ENCODE measurements around the gene SEMA3E.
"Not testable (repeated sequence)": the region's sequence is repeated elsewhere in the genome, so short reads cannot be mapped to it uniquely, and the experiment has no call there.

The SEMA3E gene

DNA sequence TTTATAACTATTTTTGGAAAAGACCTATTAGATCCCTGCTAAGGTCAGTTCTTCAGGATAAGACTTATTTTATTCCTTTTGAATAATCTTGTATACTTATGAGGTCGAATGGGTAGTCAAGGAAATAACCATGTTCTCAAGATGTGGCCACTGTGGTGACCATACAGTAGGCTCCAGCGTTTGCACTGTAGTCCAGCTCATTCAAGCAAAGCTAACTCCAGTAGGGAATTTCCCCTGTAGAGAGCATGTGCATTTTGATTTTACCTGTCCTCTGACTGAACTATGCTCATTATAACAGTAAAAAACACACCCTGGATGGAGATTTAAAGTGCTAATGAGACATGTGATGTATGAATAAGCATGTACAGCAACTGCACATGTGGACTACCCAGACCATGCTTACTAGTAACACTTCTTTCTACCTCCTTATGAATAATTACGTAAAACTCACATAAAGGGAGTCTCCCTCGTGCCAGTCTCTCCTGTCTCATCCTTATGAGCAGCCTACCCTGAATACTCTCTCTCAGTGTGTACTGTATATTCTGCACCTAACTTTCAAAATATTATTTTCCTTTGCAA is 32.4 kb upstream of the SEMA3E start:
- no peaks in the 10 kb centered on the region for H4K20me1 ChIP-seq
- H3K36me3 ChIP-seq: no peaks in the 10 kb centered on the region
- no peaks in the 10 kb centered on the region for H3K27me3 ChIP-seq
- TF ChIP-seq Cebpa-rat (IDR thresholded peaks at IDR 0.05): no peak
- no peak overlapping the region for H3K4me3 ChIP-seq
- no peak overlapping the region for H3K9ac ChIP-seq
- no peak overlapping the region for H3K4me2 ChIP-seq
- no peaks in the 10 kb centered on the region for H3K9me3 ChIP-seq (replicated peaks in 1 of 11)
- peaks cover 8 to 16% (median 9%) of the 10 kb centered on the region in 10 experiments; a peak in 18 of 20 replicates for H3K4me1 ChIP-seq
- no peak overlapping the region for H3K27ac ChIP-seq

DNA sequence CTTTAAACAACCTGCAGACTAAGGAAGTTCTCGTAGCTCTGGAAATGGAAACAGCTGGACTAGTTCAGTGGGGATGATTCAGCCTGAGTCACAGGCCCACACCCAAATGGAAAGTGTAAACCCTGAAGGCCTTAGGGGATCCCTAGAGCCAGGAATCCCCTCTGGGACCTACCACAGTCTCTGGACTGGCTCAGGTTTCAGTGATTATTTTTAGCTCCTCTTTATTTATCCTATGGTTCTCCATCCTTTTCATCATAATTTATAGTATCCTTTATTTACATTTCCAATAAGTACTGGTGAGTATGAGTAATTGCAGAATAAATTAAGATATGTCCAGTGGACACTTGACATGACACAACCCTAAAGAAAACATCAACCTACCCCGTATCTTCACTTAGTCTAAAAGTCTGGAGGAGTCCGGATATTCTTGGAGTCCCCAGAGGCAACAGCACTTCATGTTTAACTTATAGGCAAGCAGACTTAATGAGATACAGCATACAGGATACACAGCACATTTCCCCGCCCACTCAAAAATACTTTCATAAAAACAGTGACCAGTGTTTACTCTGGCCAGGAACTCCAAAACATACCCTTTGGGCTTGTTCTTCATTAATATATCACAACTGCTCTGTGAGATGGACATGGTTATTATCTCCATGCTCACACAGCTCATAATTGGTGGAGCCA is 28.4 kb upstream of the SEMA3E start:
- peaks cover 0 to 18% (median 7%) of the 10 kb centered on the region in 11 experiments; a peak in 10 of 22 replicates for H3K9me3 ChIP-seq (replicated peaks in 1 of 11)
- H3K4me3 ChIP-seq: no peak overlapping the region
- no peaks in the 10 kb centered on the region for H3K36me3 ChIP-seq
- H4K20me1 ChIP-seq: no peaks in the 10 kb centered on the region
- no peak overlapping the region for H3K9ac ChIP-seq
- TF ChIP-seq Cebpa-rat (IDR thresholded peaks at IDR 0.05): no peak
- H3K27me3 ChIP-seq: no peaks in the 10 kb centered on the region
- peak overlapping the region; percentile 14 to 81 (median 31); a peak in 18 of 22 replicates for H3K4me2 ChIP-seq
- H3K4me1 ChIP-seq: peaks cover 8 to 16% (median 9%) of the 10 kb centered on the region in 10 experiments; a peak in 18 of 20 replicates
- peak overlapping the region in 4 of 11 experiments; percentile 2 to 43 (median 26); a peak in 6 of 22 replicates for H3K27ac ChIP-seq

DNA sequence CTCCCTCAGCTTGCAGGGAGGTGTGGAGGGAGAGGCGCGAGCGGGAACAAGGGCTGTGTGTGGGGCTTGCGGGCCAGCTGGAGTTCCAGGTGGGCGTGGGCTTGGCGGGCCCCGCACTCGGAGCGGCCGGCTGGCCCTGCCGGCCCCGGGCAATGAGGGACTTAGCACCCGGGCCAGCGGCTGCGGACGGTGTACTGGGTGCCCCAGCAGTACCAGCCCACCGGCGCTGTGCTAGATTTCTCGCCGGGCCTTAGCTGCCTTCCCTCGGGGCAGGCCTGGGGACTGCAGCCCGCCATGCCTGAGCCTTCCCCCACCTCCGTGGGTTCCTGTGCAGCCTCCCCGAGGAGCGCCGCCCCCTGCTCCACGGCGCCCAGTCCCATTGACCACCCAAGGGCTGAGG is 24.4 kb upstream of the SEMA3E start:
- H3K27ac ChIP-seq, H4K20me1 ChIP-seq, H3K27me3 ChIP-seq: not testable (repeated sequence)

DNA sequence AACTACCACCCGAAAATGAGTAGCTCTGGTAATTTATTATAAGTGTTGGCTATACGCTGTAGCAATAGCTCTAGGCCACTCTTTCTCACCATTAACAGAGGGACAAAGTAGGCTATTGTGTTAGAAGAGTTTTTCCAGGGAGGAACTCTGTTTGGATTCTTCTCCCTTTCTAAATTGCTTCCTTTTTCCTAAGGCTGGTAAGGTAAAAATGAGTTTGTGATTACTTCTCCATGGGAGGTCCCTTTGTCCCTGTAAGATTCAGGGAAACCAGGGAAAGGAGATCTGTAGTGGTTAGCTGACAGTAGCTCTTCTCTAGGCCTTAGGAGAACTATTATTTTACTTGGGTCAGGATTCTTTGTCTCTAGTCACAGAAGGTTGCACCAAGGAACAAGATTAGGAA is 23.2 kb upstream of the SEMA3E start:
- peaks cover 3 to 9% (median 4%) of the 10 kb centered on the region in 10 experiments; a peak in 18 of 20 replicates for H3K4me1 ChIP-seq
- no peak overlapping the region for H3K4me2 ChIP-seq
- no peak overlapping the region for H3K4me3 ChIP-seq
- no peak overlapping the region for H3K27ac ChIP-seq
- TF ChIP-seq Cebpa-rat (IDR thresholded peaks at IDR 0.05): no peak
- H3K36me3 ChIP-seq: no peaks in the 10 kb centered on the region
- H3K9me3 ChIP-seq (replicated peaks in 1 of 11): peaks cover 0 to 18% (median 7%) of the 10 kb centered on the region in 11 experiments; a peak in 10 of 22 replicates
- no peak overlapping the region for H3K9ac ChIP-seq
- H4K20me1 ChIP-seq: no peaks in the 10 kb centered on the region
- H3K27me3 ChIP-seq: no peaks in the 10 kb centered on the region

More for the DNA sequence above, 24.4 kb upstream of the SEMA3E start:
- Histone ChIP-seq H3K9me3 (replicated peaks in 1 of 11) (peaks cover 0 to 18% (median 7%) of the 10 kb centered on the region in 11 experiments; a peak in 10 of 22 replicates), H3K4me1 (peaks cover 8 to 16% (median 9%) of the 10 kb centered on the region in 10 experiments; a peak in 18 of 20 replicates)
- not testable (repeated sequence) for H3K4me2 ChIP-seq, H3K4me3 ChIP-seq, H3K36me3 ChIP-seq, H3K9ac ChIP-seq

DNA sequence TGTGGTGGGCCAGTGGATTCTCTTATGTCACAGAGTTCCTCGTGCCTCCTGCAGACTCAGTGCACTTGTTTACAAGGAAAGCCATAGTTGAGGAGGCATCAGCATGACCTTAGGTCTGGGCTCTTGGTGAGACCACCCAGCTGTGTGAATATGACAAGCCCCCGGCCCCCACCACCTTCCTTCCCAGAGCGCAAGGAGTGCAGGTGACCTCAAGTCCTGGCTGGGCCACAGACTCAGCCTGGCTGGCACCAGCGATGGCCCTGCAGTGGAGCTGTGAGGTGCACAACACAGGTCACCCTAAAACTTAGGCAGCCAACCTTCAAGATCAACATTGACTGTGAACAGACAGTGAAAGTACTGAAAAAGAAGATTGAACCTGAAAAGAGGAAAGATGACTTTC is 14.2 kb upstream of the SEMA3E start:
- H3K4me3 ChIP-seq: no peak overlapping the region
- H3K27me3 ChIP-seq: no peaks in the 10 kb centered on the region
- 0 out of 20 replicates have a peak, but pooled peaks cover 0 to 6% (median 0%) of the 10 kb centered on the region in 10 experiments for H3K4me1 ChIP-seq
- no peak overlapping the region for H3K4me2 ChIP-seq
- H3K9ac ChIP-seq: no peak overlapping the region
- H4K20me1 ChIP-seq: no peaks in the 10 kb centered on the region
- no peak for TF ChIP-seq Cebpa-rat (IDR thresholded peaks at IDR 0.05)
- H3K9me3 ChIP-seq (replicated peaks in 1 of 11): no peaks in the 10 kb centered on the region
- no peak overlapping the region for H3K27ac ChIP-seq
- no peaks in the 10 kb centered on the region for H3K36me3 ChIP-seq

DNA sequence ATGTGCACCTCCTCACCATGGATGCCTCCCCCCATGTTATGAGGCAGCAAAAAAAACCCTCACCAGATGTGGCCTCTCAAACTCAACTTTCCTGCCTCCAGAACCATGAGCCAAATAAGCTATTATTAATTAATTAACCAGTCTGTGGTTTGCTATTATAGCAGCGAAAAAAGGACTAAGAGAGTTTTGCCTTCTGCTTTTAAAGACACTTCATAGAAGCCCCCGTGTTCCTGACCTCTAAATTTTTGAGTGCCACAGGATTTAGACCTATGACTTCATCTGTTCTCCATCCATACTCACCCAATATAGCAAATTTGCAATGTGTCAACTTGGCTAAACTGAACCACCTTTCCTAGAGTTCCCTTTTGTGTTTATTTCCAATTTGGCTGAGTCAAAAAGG is 9.2 kb upstream of the SEMA3E start:
- Histone ChIP-seq H3K27me3 (no peaks in the 10 kb centered on the region), H3K9ac (no peak overlapping the region), H3K4me1 (no peaks in the 10 kb centered on the region), H3K9me3 (replicated peaks in 1 of 11) (no peaks in the 10 kb centered on the region), H3K4me2 (no peak overlapping the region), H3K27ac (no peak overlapping the region), H3K4me3 (no peak overlapping the region), H4K20me1 (no peaks in the 10 kb centered on the region), H3K36me3 (no peaks in the 10 kb centered on the region)
- TF ChIP-seq Cebpa-rat (IDR thresholded peaks at IDR 0.05): no peak

DNA sequence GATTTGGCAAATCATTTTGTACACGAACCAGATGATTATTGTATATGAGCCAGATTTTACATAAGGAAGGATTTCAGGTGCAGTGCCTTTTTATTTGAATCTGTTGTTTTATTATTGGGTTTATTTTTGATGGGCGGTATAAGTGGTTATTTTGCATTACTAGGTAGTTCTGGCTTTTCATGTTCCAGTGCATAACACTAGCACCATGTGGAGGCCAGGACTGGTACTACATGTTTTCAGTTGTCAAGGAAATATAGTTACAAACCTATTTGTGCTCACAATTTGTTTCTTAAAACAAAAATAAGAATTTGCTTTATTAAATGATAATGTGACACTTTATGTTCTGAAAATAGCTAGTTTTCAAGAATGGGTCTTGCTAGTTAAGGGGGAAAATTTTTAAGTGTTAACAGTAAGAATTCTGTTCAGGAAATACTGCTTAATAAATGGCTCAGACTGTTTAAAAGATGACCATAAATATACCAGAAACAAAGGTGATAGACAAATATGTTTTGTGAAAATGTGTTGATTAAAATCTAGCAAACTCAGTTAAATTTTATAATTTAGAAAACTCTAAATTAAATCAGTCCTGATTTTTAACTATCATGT is 7.1 kb upstream of the SEMA3E start:
- Histone ChIP-seq H3K27ac (no peak overlapping the region), H3K4me1 (no peaks in the 10 kb centered on the region), H3K9me3 (replicated peaks in 1 of 11) (no peaks in the 10 kb centered on the region), H3K27me3 (no peaks in the 10 kb centered on the region), H4K20me1 (no peaks in the 10 kb centered on the region), H3K9ac (no peak overlapping the region), H3K36me3 (no peaks in the 10 kb centered on the region), H3K4me2 (no peak overlapping the region), H3K4me3 (no peak overlapping the region)
- no peak for TF ChIP-seq Cebpa-rat (IDR thresholded peaks at IDR 0.05)

DNA sequence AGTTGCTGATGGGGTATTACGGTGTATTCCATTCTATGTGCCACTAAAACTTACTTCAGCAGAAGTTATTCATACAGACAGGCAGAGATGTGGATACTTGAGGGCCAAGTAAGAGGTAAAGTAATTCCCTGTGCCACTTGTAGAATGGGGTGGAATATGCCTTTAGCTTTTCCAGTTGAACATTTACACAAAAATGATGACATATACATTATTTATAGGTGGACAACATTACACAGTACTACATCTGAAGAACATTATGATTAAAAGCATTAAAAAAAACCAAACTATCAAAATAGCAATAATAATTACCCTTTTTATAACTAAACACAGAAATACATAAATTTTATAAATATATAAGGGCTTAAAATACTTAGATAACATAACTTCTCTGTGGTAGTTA is 3.5 kb upstream of the SEMA3E start:
- H3K9ac ChIP-seq: no peak overlapping the region
- H3K27ac ChIP-seq: no peak overlapping the region
- H3K4me2 ChIP-seq: no peak overlapping the region
- TF ChIP-seq Cebpa-rat (IDR thresholded peaks at IDR 0.05): no peak
- H3K9me3 ChIP-seq (replicated peaks in 1 of 11): no peaks in the 10 kb centered on the region
- H3K36me3 ChIP-seq: no peaks in the 10 kb centered on the region
- no peaks in the 10 kb centered on the region for H3K27me3 ChIP-seq
- H3K4me1 ChIP-seq: no peaks in the 10 kb centered on the region
- H3K4me3 ChIP-seq: no peak overlapping the region
- H4K20me1 ChIP-seq: no peaks in the 10 kb centered on the region

DNA sequence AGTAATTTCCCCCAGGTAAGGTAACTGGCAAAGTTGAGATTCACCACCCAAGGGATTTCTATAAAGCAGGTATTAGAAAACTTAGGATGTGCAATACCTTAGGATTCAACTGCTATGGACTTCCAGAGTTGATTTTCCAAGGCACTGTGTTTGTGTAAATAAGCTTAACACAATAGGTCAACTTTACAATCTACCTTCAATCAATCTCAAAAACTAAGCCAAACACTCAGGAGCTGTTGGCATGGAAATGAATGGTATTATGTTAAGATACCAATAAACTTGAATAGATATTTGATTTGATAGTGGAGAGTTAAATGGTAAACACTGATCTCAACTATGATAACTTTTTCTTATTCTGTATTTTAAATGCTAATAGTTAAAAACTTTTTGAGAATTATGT is 762 bp upstream of the SEMA3E start:
- H3K27ac ChIP-seq: no peak overlapping the region
- H3K9me3 ChIP-seq (replicated peaks in 1 of 11): no peaks in the 10 kb centered on the region
- no peaks in the 10 kb centered on the region for H3K4me1 ChIP-seq
- H3K27me3 ChIP-seq: no peaks in the 10 kb centered on the region
- no peaks in the 10 kb centered on the region for H3K36me3 ChIP-seq
- H3K4me2 ChIP-seq: no peak overlapping the region
- H3K9ac ChIP-seq: no peak overlapping the region
- no peak for TF ChIP-seq Cebpa-rat (IDR thresholded peaks at IDR 0.05)
- H3K4me3 ChIP-seq: no peak overlapping the region
- no peaks in the 10 kb centered on the region for H4K20me1 ChIP-seq

Measured in BLaER1 treated with 17β-estradiol and CSF1 and Interleukin-3, amounts not matched to agents 10 nM and 100 nM (cell line).